GM18519 (cell line): ENCODE data around the gene NTNG1.
"Not testable (repeated sequence)": the region's sequence is repeated elsewhere in the genome, so short reads cannot be mapped to it uniquely, and the experiment has no call there.

Experiments
- ATAC-seq: cut with Tn5 transposase; IDR thresholded peaks from one replicate; pipeline ENCODE4 v1.9.1; 2021; ENCODE audit warnings: mild to moderate bottlenecking, moderate library complexity; ENCODE audit not compliant: unreplicated experiment, low FRiP score

Gene NTNG1

DNA sequence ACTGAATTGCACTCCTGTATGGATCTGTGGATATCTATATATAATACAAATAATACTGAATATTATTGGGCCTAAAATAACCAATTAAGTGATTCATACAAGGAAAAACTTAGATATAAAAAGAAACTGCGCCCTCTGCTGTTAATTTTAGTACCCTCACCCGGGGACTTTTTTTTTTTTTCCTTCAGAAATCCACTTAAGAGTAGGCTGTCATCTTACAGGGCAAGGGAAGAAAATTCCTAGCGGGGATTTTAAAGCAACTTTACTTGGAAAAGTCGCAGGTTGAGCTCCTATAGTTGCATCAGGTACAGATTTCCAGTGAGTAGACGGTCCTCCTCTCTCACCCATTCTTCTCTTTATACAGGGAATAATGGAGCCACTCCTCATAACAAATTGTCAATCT is 1.3 kb downstream of the NTNG1 start:
- no peak for ATAC-seq

DNA sequence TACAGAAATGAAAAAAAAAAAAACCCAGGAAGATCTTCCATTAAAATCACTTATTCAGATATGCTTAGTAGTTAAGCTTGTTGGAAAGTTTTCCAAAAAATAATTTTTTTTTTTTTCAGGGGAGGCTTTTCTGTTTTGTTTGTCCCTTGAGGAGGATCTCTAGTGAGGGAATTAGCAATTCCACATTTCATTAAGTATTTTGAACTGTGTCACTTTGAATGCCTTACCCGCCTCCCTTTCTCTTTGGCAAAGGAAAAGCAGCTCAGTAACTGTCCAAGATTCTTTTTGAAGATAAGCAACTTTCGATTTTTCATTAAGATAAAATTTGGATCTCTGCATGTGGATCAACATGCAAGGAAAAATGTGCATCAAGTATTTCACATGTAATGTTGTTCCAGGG is 1.8 kb downstream of the NTNG1 start:
- ATAC-seq, result no peak

DNA sequence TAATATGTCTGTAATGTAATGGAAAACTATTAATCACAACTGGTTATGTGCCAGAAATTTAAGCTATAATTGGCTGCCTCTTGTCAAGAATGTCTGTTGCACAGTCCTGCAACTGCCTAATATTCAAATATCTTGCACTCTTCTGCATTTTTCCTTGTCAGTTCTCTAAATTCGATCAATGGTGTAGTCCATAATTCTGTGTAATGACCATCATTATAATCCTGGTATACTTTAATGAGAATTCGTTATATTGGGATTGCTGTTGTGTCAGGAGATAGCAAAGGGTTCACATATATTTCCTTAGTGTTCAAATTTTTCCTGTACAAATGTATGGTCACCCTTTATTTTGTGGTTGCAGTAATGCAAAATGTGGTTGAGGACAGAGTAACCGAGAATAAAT is 4.8 kb downstream of the NTNG1 start:
- ATAC-seq, result no peak

DNA sequence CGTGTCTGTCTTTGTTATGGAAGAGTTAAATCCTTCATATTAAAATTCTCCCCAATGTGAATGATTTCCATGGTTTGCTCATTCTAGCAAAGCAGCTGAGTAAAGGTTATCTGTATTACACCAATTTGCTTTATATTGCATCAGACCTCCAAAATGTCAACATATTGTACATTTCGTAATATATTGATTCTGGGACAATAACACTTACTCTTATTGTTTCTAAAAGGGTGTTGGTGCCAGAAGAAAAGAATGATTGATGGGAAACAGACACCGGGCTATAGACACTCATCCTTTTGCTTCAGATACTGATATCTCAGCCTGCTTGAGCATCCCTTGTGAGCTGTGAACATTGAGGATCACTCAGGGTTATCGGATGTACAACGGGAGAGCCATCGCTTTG is 7.0 kb downstream of the NTNG1 start:
- ATAC-seq, result no peak

DNA sequence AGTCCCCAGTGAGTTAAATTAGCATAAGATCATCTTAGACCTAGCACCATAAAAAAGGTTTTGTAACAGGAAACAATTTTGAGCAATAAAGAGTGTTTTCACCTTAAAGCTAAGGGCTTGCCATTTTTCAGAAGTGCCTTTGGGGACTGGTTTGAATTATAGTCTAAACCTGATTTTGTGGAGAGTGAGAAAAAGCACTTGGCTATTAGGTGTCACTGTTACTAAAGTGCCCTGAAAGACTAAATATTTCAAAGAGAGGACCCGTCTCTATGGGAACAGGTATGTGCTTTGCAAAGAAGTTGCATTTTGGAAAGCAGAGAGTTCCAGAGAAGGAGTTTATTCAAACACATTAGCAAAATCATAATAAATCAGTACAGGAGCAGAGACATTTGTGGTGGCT is 9.1 kb downstream of the NTNG1 start:
- no peak for ATAC-seq

DNA sequence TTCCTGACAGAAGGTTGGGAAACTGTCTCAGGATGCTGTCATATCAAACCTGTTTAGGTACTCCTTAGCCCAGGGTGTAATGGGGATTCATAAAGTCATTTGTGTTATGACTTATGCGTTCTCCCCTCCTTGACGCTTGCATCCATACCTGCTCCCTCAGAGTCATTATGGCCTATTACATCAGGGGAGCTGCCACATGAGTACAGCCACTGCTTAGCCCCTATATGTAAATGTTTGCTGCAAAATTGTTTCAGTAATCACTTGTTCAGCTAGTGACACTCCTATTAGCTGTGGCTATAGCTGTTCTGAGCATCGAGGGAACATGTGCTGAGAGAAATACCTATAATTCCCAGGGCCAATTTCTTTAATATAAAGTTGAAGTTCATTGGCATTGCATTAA is 10.5 kb downstream of the NTNG1 start:
- no peak for ATAC-seq

DNA sequence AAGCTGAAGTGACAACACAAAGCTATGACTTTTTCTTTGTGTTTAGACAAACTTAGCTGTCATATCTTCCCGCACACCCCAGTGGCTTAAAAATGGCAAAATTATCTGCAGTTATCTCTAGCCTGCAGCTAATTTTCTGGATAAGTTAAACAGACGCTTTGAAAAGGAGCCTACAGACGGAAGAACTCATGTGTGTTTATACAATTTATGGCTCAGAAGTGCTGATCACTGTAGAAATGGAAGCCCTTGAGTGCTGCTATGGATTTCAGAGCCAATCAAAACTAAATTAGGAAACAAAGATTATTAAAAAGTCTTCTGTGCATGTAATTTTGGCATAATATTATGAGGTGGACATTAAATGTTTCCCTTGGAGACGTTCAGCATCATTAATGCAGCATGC is 11.6 kb downstream of the NTNG1 start:
- ATAC-seq, result no peak

DNA sequence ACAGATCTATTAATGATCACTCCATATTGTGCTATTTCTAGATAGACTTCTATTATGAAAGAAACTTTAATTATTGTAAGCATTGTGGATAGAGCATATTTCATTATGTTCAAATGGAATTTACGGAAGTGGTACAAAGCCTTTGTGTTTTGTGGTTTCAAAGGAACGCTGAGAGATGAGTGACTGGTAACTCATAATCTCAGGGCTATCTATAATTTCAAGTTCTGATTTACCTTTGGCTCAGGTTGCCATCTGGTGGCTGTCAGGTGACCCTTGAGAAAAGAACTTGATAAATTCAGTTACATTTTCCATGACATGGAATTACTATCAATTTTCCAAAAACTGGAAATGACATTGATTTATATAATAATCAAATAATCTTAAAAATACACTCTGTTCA is 12.2 kb downstream of the NTNG1 start:
- no peak for ATAC-seq

DNA sequence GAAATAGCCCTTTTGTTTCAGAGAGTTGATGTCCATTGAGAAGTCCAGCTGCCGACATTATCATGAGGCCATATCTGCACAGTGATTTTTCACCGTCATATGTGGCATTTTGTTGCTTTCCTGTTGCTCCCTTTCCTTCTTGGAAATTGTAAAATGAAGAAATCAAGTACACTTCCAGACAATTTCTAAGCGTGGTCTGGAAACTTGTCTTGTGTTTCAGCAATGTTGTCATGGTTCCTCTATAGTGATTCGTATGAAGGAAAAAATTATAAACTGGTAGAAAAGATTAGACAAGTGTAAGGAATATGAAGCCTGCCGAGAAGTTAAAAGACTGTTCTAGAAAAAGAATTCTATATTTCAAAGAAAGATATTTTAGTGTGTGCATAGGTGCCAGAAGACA is 17.7 kb downstream of the NTNG1 start:
- ATAC-seq, result no peak

DNA sequence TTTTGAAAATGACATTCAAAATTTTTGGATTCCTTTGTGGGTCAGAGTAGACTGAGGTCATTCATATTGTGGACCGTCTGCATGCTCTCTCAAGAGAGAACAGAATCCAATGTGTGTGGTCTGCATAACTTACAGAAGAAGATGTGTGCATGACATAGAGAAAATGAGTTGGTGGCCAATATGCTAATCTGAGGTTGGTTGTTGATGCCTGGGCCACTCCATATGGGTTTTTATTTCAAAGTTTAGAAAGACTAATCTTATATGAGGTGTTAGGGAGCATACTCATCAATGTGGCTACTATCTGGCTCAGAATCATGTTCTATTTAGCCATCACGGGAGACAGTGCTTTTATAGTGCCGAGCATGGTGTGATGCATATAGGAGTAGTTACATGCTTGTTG is 18.2 kb downstream of the NTNG1 start:
- ATAC-seq, result no peak

DNA sequence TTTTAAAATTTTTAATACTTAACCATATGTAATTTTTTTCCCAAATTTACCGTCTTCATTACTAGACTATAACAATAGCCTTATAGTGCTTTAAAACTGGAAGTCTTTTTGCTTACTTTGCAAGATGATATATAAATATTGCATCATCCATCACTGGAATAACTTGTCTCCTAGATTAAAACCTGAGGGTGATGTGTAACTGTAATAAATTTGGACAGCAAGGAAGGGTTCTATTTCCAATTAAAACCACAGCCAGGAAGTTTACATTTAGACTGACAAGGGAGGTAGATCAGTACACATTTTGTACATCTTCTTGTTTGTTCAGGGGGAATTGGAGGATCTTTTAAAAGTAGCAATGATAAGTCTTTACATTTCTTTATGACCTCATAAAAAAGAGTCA is 21.9 kb downstream of the NTNG1 start:
- ATAC-seq, result no peak

DNA sequence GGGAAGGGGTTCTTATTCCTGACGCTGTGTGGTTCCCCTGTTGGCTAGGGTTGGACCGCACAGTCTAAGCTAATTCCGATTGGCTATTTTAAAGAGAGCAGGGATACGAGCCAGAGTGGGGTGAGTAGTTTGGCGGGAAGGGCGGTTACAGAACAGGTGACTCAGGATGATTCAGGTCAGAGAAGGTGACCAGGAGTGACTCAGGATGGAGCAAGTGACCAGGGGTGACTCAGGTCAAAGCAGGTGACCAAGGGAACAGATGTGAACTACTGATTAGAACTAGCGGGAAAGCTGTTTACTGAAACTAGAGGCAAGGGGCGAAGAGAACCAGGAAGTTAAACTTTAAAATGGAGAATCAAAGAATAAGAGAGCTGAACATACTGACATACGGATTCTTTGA is 24.1 kb downstream of the NTNG1 start:
- ATAC-seq, result not testable (repeated sequence)

DNA sequence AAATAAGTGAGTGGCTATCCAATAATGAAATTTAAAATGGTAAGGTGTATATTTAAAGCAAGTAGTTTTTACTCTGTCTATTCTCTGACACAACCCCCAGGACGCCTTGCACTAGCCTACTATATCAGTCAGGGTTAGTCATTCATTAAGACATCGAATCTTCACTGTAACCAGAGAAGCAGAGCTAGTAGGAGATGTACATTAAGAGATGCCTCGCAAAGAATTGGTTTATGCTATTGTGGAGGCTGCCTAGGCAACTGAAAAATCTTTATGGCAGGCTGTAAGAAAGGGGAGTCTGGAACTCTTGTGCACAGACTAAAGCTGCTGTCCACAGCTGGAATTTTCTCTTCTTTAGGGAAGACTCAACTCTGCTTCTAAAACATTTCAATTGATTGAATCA is 28.8 kb downstream of the NTNG1 start:
- no peak for ATAC-seq

DNA sequence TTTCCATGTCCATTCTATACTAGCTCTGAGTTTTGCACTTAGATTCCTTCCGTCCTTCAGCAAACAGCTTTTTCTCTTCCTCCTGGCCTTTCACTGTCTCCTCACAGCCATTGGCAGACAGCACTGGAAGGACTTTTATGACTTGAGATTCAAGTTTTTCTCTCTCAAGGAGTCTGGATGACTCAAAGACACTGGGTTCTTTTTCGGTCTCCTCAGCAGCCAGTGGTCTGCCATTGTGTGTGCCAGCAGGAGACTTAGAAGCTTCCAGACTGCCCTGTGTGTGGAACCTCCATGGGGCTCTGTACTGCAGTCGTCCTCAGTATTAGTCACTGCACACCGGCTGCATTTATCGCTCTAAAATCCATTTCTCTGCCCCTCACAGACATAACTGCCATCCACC is 30.5 kb downstream of the NTNG1 start:
- no peak for ATAC-seq

DNA sequence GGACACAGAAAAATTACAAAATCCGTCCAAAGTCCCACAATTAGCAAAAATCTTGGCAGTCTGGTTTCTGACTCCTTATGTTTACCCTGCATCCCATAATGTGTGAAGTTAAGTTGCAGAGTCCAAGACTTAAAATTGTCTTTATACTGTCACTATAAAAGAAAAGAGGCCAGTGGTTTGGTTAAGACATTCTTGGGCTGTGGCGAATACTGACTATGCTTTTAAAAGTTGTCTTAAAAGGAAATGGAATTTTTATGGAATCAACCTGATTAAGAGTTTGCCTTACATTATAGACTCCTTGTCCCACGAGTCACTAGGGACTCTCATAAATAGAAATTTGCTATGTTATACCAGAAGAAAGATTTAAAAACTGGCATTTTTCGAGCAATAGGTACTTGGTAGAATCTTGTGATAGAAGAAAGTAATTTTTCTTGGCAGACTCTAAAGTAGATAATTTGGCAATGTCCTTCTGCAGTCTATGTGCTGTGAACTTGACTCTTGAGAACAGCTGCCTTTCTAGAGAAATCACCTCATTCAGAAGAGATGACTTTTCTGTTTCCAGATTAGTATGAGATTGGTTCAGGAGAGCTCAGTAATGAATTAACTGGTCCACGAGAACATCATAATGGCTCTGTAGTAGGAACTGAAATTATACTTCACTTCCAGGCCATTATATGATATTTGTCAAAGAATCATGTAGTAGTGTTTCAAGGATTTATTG is 31.8 kb downstream of the NTNG1 start:
- no peak for ATAC-seq

DNA sequence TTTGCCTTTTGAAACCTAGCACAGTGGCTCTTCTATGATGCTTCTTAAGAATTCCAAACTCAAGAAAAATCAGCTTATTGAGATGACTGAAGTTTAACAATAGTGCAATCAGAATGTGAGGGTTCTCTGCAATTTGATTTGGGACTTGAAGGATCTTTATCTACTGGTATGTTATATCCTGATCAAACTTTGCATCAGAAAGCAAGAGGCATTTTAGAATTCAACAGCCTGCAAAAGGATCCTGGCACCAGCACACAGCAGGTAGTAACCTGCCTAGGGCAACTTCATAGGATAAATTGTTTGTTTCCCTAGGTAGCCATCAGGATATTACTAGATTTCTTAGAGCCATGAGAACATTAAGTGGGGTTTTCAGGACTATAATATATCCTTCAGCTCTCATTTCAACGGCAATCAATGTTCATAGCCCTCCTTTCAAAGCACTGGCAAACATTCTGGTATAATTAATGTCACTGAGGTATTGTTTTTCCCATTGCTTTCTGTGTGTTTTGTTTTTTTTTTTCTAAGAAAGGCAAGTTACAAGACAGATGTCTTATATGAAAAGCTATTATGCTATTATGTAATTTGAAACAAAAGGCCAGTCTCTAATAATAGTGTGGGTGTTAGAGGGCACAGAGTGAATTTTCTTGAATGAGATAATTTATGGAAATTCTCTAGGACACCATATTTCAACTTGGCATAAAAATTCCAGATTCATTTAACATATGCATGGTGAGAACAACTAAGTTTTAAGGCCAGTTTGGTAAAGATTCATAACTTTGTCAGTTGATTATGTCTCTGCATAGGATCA is 34.5 kb downstream of the NTNG1 start:
- no peak for ATAC-seq

DNA sequence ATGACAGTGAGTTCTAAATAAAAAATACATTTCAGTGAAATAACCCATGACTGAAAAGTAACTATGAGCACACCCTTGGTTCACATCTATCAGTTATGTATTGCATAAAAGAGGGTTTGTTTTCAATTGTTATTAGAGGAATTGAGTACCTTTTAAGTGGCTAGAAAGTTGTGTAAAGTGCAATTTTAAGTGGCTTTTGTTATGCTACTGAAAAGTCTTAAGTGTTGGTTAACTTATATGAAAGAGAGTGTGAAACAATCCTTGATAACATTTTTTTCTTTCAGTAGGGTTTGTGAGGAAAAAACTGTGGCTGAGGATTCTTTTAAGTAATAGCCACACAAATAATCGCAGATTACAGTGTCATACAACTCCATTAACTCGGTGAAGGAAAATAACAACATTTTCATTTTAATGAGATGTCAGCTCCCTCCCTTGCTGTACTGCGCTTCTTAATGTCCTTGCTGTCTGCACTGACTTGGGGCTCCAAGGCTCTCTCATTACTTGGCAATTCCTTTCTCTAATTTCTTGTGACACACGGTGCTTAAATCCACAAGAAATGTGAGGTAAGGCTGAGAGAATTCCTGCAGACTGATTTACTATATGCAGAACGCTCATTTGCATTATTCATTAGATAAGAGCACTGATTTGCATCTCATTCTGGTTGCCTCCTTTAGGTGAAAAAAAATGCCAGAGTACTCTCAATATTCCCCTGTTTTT is 40.6 kb downstream of the NTNG1 start:
- no peak for ATAC-seq

DNA sequence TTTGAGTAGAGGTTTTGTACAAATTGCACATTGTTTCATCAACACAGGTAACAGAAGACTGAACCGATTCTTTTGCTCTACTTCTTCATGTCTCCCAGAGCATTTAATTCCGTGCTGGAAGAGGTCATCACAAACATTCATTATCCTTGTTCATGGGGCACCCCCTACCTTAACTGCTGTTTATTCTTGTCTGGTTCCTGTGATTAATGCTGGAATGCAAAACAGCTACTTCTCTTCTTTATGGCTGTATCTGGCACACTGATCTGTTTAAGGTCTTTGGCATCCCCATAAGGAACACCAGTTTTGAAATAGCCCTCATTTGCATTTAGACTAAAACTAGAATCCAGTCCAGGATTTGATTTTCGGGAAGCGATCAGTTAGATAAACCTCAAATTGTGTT is 42.2 kb downstream of the NTNG1 start:
- ATAC-seq, result no peak

DNA sequence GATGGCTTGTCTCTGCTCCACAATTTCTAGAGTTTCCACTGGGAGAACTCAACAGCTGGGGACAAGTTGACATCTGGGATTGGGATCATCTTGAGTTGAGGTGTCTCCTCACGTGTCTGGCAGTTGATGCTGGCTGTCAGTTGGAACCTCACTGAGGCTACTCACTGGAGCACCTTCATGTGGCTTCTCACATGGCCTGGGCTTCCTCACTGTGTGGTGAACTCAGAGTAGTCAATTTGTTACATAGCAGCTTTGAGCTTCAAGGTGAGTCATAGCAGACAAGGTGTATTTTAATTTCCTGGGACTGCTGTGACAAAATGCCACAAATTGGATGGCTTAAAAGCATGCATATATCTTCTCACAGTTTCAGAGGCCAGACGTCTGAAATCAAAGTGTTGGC is 44.0 kb downstream of the NTNG1 start:
- ATAC-seq, result no peak

DNA sequence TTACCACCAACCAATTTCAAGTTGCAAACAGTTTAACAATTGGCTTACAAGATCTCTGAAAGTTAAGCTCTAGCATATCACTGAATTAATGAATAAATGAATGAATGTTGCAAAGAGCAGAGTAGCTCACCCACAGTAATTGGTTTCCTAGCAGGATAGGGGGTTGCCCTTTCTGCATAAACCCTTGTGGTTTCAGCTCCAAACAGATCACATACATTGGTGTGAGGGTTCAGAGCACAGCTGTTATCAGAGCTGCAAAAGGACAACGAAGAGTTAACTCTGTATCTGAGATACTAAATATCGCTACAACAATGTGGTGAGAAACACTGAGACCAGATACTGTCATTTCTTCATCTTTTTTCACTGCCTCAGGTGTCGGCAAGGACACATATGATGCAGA is 46.6 kb downstream of the NTNG1 start:
- no peak for ATAC-seq

DNA sequence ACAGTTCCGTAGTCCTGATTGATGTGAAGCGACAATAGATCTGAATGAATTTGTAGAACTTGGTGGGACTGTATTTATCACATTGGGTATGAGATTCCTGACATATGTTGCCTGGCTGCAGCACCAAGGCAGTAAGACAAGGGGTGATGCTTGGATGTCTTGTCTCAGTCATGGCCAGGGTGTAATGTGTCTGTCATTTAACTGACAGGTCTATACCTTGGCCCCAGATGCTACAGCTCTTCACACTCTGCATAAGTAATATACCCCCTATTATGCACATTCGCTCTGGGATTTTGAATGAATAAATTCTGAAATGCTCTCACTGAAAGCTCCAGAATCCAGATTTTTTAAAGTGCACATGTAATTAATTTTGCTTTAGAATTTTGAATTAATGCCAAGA is 47.3 kb downstream of the NTNG1 start:
- ATAC-seq, result no peak

DNA sequence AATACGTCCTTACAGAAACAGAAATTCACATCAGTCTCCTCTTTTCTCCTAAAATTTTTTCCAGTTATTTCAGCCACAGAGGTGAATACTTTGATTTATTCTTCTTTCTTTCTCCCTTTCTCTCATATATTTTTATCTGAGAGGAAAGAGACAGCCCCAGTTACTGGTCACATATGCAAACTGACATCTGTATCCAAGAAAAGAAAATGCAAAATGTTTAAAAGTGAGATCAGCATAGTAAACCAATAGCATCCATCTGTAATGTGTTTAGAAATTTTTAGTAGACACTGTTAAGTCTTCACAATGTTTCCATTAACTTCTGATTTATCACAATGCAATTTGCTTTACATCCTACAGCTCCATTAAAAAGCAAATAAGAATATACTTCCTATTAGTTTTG is 53.5 kb downstream of the NTNG1 start:
- no peak for ATAC-seq
